ENCODE results near the gene SYDE2. TPM values are rescaled to one million over a fixed set of nuclear protein-coding genes. Genes with fewer than 3 reads are reported as not detected.

SYDE2 gene
- total and polyA plus RNA-seq, 2 experiments from 2014 or later, result 5.8 to 20.1 TPM

GRCh38 chr1:85132078-85132720 lies 68.6 kb downstream of the SYDE2 start (continued):
- TF ChIP-seq, protein P1, sequence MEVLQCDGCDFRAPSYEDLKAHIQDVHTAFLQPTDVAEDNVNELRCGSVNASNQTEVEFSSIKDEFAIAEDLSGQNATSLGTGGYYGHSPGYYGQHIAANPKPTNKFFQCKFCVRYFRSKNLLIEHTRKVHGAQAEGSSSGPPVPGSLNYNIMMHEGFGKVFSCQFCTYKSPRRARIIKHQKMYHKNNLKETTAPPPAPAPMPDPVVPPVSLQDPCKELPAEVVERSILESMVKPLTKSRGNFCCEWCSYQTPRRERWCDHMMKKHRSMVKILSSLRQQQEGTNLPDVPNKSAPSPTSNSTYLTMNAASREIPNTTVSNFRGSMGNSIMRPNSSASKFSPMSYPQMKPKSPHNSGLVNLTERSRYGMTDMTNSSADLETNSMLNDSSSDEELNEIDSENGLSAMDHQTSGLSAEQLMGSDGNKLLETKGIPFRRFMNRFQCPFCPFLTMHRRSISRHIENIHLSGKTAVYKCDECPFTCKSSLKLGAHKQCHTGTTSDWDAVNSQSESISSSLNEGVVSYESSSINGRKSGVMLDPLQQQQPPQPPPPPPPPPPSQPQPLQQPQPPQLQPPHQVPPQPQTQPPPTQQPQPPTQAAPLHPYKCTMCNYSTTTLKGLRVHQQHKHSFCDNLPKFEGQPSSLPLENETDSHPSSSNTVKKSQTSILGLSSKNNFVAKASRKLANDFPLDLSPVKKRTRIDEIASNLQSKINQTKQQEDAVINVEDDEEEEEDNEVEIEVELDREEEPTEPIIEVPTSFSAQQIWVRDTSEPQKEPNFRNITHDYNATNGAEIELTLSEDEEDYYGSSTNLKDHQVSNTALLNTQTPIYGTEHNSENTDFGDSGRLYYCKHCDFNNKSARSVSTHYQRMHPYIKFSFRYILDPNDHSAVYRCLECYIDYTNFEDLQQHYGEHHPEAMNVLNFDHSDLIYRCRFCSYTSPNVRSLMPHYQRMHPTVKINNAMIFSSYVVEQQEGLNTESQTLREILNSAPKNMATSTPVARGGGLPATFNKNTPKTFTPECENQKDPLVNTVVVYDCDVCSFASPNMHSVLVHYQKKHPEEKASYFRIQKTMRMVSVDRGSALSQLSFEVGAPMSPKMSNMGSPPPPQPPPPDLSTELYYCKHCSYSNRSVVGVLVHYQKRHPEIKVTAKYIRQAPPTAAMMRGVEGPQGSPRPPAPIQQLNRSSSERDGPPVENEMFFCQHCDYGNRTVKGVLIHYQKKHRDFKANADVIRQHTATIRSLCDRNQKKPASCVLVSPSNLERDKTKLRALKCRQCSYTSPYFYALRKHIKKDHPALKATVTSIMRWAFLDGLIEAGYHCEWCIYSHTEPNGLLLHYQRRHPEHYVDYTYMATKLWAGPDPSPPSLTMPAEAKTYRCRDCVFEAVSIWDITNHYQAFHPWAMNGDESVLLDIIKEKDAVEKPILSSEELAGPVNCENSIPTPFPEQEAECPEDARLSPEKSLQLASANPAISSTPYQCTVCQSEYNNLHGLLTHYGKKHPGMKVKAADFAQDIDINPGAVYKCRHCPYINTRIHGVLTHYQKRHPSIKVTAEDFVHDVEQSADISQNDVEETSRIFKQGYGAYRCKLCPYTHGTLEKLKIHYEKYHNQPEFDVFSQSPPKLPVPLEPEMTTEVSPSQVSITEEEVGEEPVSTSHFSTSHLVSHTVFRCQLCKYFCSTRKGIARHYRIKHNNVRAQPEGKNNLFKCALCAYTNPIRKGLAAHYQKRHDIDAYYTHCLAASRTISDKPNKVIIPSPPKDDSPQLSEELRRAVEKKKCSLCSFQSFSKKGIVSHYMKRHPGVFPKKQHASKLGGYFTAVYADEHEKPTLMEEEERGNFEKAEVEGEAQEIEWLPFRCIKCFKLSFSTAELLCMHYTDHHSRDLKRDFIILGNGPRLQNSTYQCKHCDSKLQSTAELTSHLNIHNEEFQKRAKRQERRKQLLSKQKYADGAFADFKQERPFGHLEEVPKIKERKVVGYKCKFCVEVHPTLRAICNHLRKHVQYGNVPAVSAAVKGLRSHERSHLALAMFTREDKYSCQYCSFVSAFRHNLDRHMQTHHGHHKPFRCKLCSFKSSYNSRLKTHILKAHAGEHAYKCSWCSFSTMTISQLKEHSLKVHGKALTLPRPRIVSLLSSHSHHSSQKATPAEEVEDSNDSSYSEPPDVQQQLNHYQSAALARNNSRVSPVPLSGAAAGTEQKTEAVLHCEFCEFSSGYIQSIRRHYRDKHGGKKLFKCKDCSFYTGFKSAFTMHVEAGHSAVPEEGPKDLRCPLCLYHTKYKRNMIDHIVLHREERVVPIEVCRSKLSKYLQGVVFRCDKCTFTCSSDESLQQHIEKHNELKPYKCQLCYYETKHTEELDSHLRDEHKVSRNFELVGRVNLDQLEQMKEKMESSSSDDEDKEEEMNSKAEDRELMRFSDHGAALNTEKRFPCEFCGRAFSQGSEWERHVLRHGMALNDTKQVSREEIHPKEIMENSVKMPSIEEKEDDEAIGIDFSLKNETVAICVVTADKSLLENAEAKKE (CRISPR knock-in tag; IDR thresholded peaks at IDR 0.05), result no peak
- TF ChIP-seq CREB1 (CRISPR knock-in tag; IDR thresholded peaks at IDR 0.05; ENCODE audit: low read depth) (no peak), ZNF331 (CRISPR knock-in tag; IDR thresholded peaks at IDR 0.05; ENCODE audit: low read depth) (no peak)
- TF ChIP-seq, protein P2, sequence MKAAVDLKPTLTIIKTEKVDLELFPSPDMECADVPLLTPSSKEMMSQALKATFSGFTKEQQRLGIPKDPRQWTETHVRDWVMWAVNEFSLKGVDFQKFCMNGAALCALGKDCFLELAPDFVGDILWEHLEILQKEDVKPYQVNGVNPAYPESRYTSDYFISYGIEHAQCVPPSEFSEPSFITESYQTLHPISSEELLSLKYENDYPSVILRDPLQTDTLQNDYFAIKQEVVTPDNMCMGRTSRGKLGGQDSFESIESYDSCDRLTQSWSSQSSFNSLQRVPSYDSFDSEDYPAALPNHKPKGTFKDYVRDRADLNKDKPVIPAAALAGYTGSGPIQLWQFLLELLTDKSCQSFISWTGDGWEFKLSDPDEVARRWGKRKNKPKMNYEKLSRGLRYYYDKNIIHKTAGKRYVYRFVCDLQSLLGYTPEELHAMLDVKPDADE (IDR thresholded peaks at IDR 0.05), result no peak
- TF ChIP-seq, protein P3, sequence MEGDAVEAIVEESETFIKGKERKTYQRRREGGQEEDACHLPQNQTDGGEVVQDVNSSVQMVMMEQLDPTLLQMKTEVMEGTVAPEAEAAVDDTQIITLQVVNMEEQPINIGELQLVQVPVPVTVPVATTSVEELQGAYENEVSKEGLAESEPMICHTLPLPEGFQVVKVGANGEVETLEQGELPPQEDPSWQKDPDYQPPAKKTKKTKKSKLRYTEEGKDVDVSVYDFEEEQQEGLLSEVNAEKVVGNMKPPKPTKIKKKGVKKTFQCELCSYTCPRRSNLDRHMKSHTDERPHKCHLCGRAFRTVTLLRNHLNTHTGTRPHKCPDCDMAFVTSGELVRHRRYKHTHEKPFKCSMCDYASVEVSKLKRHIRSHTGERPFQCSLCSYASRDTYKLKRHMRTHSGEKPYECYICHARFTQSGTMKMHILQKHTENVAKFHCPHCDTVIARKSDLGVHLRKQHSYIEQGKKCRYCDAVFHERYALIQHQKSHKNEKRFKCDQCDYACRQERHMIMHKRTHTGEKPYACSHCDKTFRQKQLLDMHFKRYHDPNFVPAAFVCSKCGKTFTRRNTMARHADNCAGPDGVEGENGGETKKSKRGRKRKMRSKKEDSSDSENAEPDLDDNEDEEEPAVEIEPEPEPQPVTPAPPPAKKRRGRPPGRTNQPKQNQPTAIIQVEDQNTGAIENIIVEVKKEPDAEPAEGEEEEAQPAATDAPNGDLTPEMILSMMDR (conservative IDR thresholded peaks at IDR 0.05; ENCODE audit: low read depth in 2 of 2), result no peak

GRCh38 chr1:85128316-85128715 lies 72.5 kb downstream of the SYDE2 start:
- no peaks in the 10 kb centered on the region for H4K20me1 ChIP-seq (replicated peaks; ENCODE audit: insufficient read depth)

More at GRCh38 chr1:85128316-85128715, 72.5 kb downstream of the SYDE2 start:
- Histone ChIP-seq H3K27ac (ENCODE audit: low read depth) (no peak overlapping the region), H3K79me2 (replicated peaks; ENCODE audit: insufficient read depth) (no peaks in the 10 kb centered on the region), H3K4me3 (no peak overlapping the region), H2AFZ (0 out of 2 replicates have a peak overlapping the region, but pooled peaks have one; percentile 50), H3K4me1 (ENCODE audit: insufficient read depth) (peaks cover 11% of the 10 kb centered on the region), H3K4me2 (no peak overlapping the region), H3K9me2 (ENCODE audit: insufficient read depth) (no peaks in the 10 kb centered on the region), H3K36me3 (ENCODE audit: insufficient read depth) (no peaks in the 10 kb centered on the region), H3K27me3 (ENCODE audit: insufficient read depth) (no peaks in the 10 kb centered on the region), H3F3A (replicated peaks; ENCODE audit: low read depth) (no peaks in the 10 kb centered on the region)
- Mint-ChIP-seq H3K27ac (no peak overlapping the region), H3K9me3 (no peaks in the 10 kb centered on the region; the same call in 2 of the 3 replicates), H3K36me3 (ENCODE audit: low read depth) (no peaks in the 10 kb centered on the region), H3K4me1 (peaks cover 2% of the 10 kb centered on the region), H3K27me3 (ENCODE audit: insufficient read depth, low read depth, poor library complexity) (peaks cover 6% of the 10 kb centered on the region), H3K4me3 (no peak overlapping the region)
- ATAC-seq, result no peak
- TF ChIP-seq, protein P4, sequence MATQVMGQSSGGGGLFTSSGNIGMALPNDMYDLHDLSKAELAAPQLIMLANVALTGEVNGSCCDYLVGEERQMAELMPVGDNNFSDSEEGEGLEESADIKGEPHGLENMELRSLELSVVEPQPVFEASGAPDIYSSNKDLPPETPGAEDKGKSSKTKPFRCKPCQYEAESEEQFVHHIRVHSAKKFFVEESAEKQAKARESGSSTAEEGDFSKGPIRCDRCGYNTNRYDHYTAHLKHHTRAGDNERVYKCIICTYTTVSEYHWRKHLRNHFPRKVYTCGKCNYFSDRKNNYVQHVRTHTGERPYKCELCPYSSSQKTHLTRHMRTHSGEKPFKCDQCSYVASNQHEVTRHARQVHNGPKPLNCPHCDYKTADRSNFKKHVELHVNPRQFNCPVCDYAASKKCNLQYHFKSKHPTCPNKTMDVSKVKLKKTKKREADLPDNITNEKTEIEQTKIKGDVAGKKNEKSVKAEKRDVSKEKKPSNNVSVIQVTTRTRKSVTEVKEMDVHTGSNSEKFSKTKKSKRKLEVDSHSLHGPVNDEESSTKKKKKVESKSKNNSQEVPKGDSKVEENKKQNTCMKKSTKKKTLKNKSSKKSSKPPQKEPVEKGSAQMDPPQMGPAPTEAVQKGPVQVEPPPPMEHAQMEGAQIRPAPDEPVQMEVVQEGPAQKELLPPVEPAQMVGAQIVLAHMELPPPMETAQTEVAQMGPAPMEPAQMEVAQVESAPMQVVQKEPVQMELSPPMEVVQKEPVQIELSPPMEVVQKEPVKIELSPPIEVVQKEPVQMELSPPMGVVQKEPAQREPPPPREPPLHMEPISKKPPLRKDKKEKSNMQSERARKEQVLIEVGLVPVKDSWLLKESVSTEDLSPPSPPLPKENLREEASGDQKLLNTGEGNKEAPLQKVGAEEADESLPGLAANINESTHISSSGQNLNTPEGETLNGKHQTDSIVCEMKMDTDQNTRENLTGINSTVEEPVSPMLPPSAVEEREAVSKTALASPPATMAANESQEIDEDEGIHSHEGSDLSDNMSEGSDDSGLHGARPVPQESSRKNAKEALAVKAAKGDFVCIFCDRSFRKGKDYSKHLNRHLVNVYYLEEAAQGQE (IDR thresholded peaks at IDR 0.05; ENCODE audit: unreplicated experiment), result no peak
- TF ChIP-seq, protein P2 (IDR thresholded peaks at IDR 0.05), result no peak
- DNase-seq (ENCODE audit: low spot score), result no peak

Data from GM23338 (cell line).